ENCODE data around the gene APP.

The APP gene

DNA sequence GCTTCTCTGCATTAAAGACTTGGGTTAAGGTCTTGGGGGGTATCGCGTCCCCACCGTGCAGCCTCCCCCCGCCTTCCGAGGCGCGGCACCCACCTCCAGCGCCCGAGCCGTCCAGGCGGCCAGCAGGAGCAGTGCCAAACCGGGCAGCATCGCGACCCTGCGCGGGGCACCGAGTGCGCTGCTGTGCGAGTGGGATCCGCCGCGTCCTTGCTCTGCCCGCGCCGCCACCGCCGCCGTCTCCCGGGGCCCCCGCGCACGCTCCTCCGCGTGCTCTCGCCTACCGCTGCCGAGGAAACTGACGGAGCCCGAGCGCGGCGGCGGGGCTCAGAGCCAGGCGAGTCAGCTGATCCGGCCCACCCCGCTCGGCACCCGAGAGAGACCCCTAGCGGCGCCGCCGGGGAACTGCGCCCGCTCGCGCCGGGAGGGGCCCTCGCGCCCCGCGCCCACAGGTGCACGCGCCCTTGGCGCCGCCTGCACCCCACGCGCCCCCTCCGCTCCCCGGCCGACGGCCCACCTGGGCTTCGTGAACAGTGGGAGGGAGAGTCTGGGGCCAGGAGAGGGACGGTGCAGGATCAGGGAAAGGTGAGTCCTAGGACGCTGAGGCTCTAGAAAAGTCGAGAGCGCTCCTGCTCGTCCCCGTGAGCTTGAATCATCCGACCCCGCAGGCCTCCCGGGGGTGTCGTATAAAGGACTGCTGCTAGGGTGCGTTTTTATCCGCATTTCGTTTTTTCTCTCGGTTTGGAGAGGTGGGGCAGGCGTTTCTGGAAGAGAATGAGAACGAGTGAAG, at the start of gene APP:
APP (minus strand) TSS at position 300 of the 787 bp plus-strand sequence; CDS start at position 150, 150 bp downstream.
- Mint-ChIP-seq H3K4me1 (ENCODE audit: low read depth) (peaks cover 15% of the 10 kb centered on the region), H3K27me3 (peaks cover 2% of the 10 kb centered on the region), H3K36me3 (peaks cover 2% of the 10 kb centered on the region), H3K4me3 (peak within 1 kb of the TSS; percentile 92), H3K27ac (peak within 1 kb of the TSS; percentile 73), H3K9me3 (ENCODE audit: low read depth) (no peaks in the 10 kb centered on the region)

GRCh38 chr21:26212220-26212619, 41.6 kb upstream of the APP start:
- H3K4me3 Mint-ChIP-seq = no peak overlapping the region
- no peaks in the 10 kb centered on the region for H3K9me3 Mint-ChIP-seq (ENCODE audit: low read depth)
- no peaks in the 10 kb centered on the region for H3K4me1 Mint-ChIP-seq (ENCODE audit: low read depth)

DNA sequence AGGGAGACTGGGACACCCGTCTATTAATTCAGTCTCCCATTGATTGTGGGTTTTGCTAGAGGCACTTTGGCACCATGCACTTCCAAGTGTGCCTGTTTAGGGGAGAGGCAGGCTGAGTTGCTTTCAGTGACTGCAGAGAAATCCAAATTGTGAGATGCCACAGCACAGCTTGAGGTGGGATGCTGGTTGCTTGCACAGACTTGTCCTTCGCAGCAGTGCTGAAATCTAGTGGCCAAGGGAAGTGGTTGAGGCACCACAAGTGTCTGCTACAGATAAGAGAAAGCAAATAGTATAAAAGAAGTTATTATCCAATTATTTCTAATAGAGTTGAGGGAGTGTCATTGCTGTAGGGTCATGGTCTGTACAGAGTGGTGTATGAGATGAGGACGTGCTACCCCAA, 40.0 kb upstream of the APP start:
- Mint-ChIP-seq H3K27ac (no peak overlapping the region), H3K4me3 (no peak overlapping the region), H3K36me3 (no peaks in the 10 kb centered on the region), H3K4me1 (ENCODE audit: low read depth) (no peaks in the 10 kb centered on the region), H3K9me3 (ENCODE audit: low read depth) (no peaks in the 10 kb centered on the region), H3K27me3 (peaks cover 2% of the 10 kb centered on the region)

More at GRCh38 chr21:26212220-26212619, 41.6 kb upstream of the APP start:
- H3K36me3 Mint-ChIP-seq = no peaks in the 10 kb centered on the region
- no peaks in the 10 kb centered on the region for H3K27me3 Mint-ChIP-seq
- H3K27ac Mint-ChIP-seq = no peak overlapping the region

- no peak overlapping the region for H3K27ac Mint-ChIP-seq
- H3K9me3 Mint-ChIP-seq (ENCODE audit: low read depth) = no peaks in the 10 kb centered on the region
- H3K36me3 Mint-ChIP-seq = no peaks in the 10 kb centered on the region
- H3K27me3 Mint-ChIP-seq = peaks cover 2% of the 10 kb centered on the region
- H3K4me1 Mint-ChIP-seq (ENCODE audit: low read depth) = no peaks in the 10 kb centered on the region
- H3K4me3 Mint-ChIP-seq = no peak overlapping the region
Measured at GRCh38 chr21:26207021-26207420, 36.5 kb upstream of the APP start.

GRCh38 chr21:26199456-26199855, 28.9 kb upstream of the APP start:
- Mint-ChIP-seq H3K27ac (no peak overlapping the region), H3K36me3 (no peaks in the 10 kb centered on the region), H3K4me1 (ENCODE audit: low read depth) (no peaks in the 10 kb centered on the region), H3K9me3 (ENCODE audit: low read depth) (no peaks in the 10 kb centered on the region), H3K27me3 (peaks cover 3% of the 10 kb centered on the region), H3K4me3 (no peak overlapping the region)

- H3K4me1 Mint-ChIP-seq (ENCODE audit: low read depth) = no peaks in the 10 kb centered on the region
- no peak overlapping the region for H3K27ac Mint-ChIP-seq
- no peaks in the 10 kb centered on the region for H3K9me3 Mint-ChIP-seq (ENCODE audit: low read depth)
- no peak overlapping the region for H3K4me3 Mint-ChIP-seq
- no peaks in the 10 kb centered on the region for H3K36me3 Mint-ChIP-seq
- H3K27me3 Mint-ChIP-seq = peaks cover 3% of the 10 kb centered on the region
Measured at GRCh38 chr21:26195708-26196107, 25.1 kb upstream of the APP start.

DNA sequence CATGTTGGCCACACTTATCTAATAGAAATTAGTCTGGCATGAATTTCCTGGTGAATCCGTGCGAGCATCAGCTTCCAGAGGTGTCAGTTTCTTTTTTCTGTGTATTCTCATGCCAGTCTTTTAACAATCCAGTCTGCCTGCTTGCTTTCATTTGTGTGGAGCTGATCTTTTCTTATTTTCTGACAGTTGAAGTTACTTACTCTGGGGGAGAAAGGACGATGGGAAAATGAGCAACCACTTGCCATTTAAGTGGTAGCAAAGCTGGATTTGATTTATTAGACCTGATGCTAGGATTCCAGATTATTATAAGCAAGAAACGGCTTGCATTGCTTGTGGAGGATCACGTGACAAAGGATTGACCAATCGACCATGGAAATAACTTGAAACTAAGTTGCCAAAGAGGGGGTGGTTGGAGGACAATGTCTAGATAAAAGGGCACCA, 24.3 kb upstream of the APP start:
- H3K27ac Mint-ChIP-seq = no peak overlapping the region
- no peaks in the 10 kb centered on the region for H3K4me1 Mint-ChIP-seq (ENCODE audit: low read depth)
- no peaks in the 10 kb centered on the region for H3K36me3 Mint-ChIP-seq
- H3K4me3 Mint-ChIP-seq = no peak overlapping the region
- H3K9me3 Mint-ChIP-seq (ENCODE audit: low read depth) = no peaks in the 10 kb centered on the region
- peaks cover 3% of the 10 kb centered on the region for H3K27me3 Mint-ChIP-seq

DNA sequence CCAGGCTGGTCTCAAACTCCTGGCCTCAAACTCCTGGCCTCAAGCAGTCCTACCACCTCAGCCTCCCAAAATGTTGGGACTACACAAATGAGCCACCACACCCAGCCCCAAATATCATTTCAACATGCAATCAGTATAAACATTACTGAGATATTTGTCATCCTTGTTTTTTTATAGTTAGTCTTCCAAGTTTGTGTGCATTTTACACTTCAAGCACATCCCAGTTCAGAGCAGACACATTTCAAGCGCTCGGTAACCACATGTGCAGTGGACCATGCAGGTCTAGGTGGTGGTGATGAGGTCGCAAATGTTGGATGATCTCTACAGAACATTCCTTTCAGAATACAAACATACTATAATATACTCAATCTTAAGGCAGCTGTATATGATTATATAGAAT, 23.8 kb upstream of the APP start:
- Mint-ChIP-seq H3K36me3 (no peaks in the 10 kb centered on the region), H3K4me3 (no peak overlapping the region), H3K4me1 (ENCODE audit: low read depth) (no peaks in the 10 kb centered on the region), H3K27ac (no peak overlapping the region), H3K27me3 (peaks cover 3% of the 10 kb centered on the region), H3K9me3 (ENCODE audit: low read depth) (no peaks in the 10 kb centered on the region)

GRCh38 chr21:26191609-26192008, 21.0 kb upstream of the APP start:
- Mint-ChIP-seq H3K27ac (no peak overlapping the region), H3K4me1 (ENCODE audit: low read depth) (no peaks in the 10 kb centered on the region), H3K27me3 (no peaks in the 10 kb centered on the region), H3K36me3 (no peaks in the 10 kb centered on the region), H3K9me3 (ENCODE audit: low read depth) (no peaks in the 10 kb centered on the region), H3K4me3 (no peak overlapping the region)

GRCh38 chr21:26188422-26188821, 17.9 kb upstream of the APP start:
- Mint-ChIP-seq H3K4me1 (ENCODE audit: low read depth) (no peaks in the 10 kb centered on the region), H3K27me3 (no peaks in the 10 kb centered on the region), H3K9me3 (ENCODE audit: low read depth) (no peaks in the 10 kb centered on the region), H3K36me3 (no peaks in the 10 kb centered on the region), H3K4me3 (no peak overlapping the region), H3K27ac (no peak overlapping the region)

- Mint-ChIP-seq H3K27me3 (no peaks in the 10 kb centered on the region), H3K36me3 (no peaks in the 10 kb centered on the region), H3K4me3 (no peak overlapping the region), H3K4me1 (ENCODE audit: low read depth) (no peaks in the 10 kb centered on the region), H3K27ac (no peak overlapping the region), H3K9me3 (ENCODE audit: low read depth) (no peaks in the 10 kb centered on the region)
Measured at GRCh38 chr21:26185446-26185845, 14.9 kb upstream of the APP start.

DNA sequence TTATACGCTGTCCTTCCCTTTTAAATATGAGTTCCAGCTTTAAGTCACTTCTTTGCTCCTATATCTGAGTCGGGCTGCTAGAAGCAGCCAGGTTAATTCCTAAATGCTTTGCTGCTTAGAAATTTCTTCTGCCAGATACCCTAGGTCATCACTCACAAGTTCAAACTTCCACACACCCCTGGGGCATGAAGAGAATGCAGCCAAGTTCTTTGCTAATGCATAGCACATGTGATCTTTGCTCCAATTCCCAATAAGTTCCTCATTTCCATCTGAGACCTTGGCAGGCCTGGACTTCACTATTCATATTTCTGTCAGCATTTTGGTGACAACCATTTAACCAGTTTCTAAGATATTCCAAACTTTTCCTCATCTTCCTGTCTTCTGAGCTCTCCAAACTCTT, 14.5 kb upstream of the APP start:
- no peak overlapping the region for H3K4me3 Mint-ChIP-seq
- no peaks in the 10 kb centered on the region for H3K27me3 Mint-ChIP-seq
- no peaks in the 10 kb centered on the region for H3K36me3 Mint-ChIP-seq
- no peak overlapping the region for H3K27ac Mint-ChIP-seq
- H3K4me1 Mint-ChIP-seq (ENCODE audit: low read depth) = no peaks in the 10 kb centered on the region
- H3K9me3 Mint-ChIP-seq (ENCODE audit: low read depth) = no peaks in the 10 kb centered on the region

DNA sequence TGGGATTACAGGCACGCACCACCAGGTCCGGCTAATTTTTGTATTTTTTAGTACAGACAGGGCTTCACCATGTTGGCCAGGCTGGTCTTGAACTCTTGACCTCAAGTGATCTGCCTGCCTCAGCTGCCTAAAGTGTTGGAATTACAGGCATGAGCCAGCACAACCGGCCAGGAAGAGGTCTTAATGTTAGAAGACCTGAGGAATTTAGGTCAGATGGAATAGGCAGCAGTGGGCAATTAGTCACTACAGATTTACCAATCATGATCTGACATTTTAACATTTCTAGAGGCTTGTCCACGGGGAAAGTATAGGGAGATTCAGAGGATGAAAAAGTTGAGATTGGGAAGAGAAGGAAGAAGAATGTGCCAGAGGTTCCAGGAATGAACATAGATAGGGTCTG, 8.9 kb upstream of the APP start:
- Mint-ChIP-seq H3K36me3 (no peaks in the 10 kb centered on the region), H3K27ac (no peak overlapping the region), H3K4me3 (no peak overlapping the region), H3K9me3 (ENCODE audit: low read depth) (no peaks in the 10 kb centered on the region), H3K4me1 (ENCODE audit: low read depth) (no peaks in the 10 kb centered on the region), H3K27me3 (no peaks in the 10 kb centered on the region)

GRCh38 chr21:26177746-26178426, 7.3 kb upstream of the APP start:
- no peak overlapping the region for H3K27ac Mint-ChIP-seq
- H3K4me1 Mint-ChIP-seq (ENCODE audit: low read depth) = no peaks in the 10 kb centered on the region
- H3K27me3 Mint-ChIP-seq = no peaks in the 10 kb centered on the region
- H3K4me3 Mint-ChIP-seq = no peak overlapping the region
- no peaks in the 10 kb centered on the region for H3K9me3 Mint-ChIP-seq (ENCODE audit: low read depth)
- H3K36me3 Mint-ChIP-seq = no peaks in the 10 kb centered on the region

- Mint-ChIP-seq H3K27me3 (no peaks in the 10 kb centered on the region), H3K36me3 (no peaks in the 10 kb centered on the region), H3K9me3 (ENCODE audit: low read depth) (no peaks in the 10 kb centered on the region), H3K4me3 (no peak overlapping the region), H3K4me1 (ENCODE audit: low read depth) (no peaks in the 10 kb centered on the region), H3K27ac (no peak overlapping the region)
Measured at GRCh38 chr21:26177187-26177586, 6.6 kb upstream of the APP start.
